Measurements from ENCODE around the gene RTN4R. TPM values are rescaled to one million over a fixed set of nuclear protein-coding genes. Genes with fewer than 3 reads are reported as not detected.

The RTN4R gene
- total RNA-seq, 4 donors from 2014 or later = 0.29 to 0.75 TPM; not detected in 2

DNA sequence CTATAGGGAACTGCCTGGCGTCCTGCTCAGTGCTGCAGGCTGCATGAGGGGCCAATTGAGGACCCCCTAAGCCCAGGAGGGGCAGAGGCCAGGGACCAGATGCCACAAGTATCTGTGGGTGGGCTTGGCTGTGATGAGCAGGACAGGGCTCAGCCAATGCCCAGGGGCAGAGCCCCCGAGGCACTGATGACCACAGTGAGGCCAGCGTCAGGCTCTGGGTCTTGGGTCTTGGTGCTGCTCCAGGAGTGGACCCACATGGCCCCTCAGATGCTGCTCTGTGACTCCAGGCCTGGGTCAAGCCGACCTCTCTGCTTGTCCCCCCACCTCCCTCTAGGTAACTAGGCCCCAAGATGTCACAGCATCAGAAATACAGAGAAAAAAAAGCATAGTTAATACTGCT is 50.6 kb downstream of the RTN4R start:
- in situ Hi-C loops (cut with MboI; ENCODE audit: low sequenced_read_pairs in 4 of 4) = no loop called here
- intact Hi-C loops (cut with DNase I; ENCODE audit: low total_unique reads) = no loop called here

DNA sequence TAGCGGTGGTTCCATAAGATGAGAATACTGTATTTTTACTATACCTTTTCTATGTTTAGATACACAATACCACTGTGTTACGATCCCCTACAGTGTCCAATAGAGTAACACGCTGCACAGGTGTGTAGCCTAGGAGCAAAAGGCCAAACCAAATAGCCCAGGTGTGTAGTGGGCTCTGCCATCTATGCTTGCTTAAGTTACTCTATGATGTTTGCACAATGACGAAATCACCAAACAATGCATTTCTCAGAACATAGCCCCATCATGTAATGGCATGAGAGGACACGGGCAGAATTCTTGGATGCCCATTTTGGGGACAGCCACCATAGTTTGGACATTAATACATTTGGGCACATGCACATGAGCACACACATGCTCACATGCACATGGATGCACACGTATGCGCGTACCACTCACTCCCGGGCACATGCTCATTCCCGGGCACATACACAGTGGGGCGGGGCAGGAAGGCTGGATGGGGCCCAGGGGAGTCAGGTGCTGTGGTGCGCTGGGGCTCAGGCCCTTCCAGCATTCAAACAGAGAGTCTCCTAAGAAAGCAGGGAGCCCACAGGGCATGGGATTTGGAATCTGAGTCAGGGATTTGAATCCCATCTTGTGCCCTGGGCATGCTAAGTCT is 51.1 kb downstream of the RTN4R start:
- DNase-seq = no peak
- Histone ChIP-seq H3K4me3 (no peak overlapping the region), H3K27me3 (no peaks in the 10 kb centered on the region), H3K9me3 (no peaks in the 10 kb centered on the region), H3K4me1 (peaks cover 3 to 15% of the 10 kb centered on the region in 2 donors), H3K36me3 (no peaks in the 10 kb centered on the region), H3K27ac (no peak overlapping the region)
- TF ChIP-seq POLR2A (IDR thresholded peaks at IDR 0.05) = no peak
- TF ChIP-seq, protein P1, sequence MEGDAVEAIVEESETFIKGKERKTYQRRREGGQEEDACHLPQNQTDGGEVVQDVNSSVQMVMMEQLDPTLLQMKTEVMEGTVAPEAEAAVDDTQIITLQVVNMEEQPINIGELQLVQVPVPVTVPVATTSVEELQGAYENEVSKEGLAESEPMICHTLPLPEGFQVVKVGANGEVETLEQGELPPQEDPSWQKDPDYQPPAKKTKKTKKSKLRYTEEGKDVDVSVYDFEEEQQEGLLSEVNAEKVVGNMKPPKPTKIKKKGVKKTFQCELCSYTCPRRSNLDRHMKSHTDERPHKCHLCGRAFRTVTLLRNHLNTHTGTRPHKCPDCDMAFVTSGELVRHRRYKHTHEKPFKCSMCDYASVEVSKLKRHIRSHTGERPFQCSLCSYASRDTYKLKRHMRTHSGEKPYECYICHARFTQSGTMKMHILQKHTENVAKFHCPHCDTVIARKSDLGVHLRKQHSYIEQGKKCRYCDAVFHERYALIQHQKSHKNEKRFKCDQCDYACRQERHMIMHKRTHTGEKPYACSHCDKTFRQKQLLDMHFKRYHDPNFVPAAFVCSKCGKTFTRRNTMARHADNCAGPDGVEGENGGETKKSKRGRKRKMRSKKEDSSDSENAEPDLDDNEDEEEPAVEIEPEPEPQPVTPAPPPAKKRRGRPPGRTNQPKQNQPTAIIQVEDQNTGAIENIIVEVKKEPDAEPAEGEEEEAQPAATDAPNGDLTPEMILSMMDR (IDR thresholded peaks at IDR 0.05 in 4 of 5, conservative IDR thresholded peaks at IDR 0.05 in 1 of 5) = no peak
- no peak for ATAC-seq
- intact Hi-C loops (cut with DNase I; ENCODE audit: low total_unique reads) = no loop called here
- in situ Hi-C loops (cut with MboI; ENCODE audit: low sequenced_read_pairs in 4 of 4) = no loop called here

More for the DNA sequence above, 50.6 kb downstream of the RTN4R start:
- DNase-seq = no peak
- ATAC-seq = no peak
- Histone ChIP-seq H3K4me3 (no peak overlapping the region), H3K36me3 (no peaks in the 10 kb centered on the region), H3K27me3 (no peaks in the 10 kb centered on the region), H3K27ac (no peak overlapping the region), H3K4me1 (peaks cover 4 to 21% of the 10 kb centered on the region in 2 donors), H3K9me3 (no peaks in the 10 kb centered on the region)
- TF ChIP-seq, protein P1 (IDR thresholded peaks at IDR 0.05 in 4 of 5, conservative IDR thresholded peaks at IDR 0.05 in 1 of 5) = no peak
- TF ChIP-seq POLR2A (IDR thresholded peaks at IDR 0.05) = no peak

DNA sequence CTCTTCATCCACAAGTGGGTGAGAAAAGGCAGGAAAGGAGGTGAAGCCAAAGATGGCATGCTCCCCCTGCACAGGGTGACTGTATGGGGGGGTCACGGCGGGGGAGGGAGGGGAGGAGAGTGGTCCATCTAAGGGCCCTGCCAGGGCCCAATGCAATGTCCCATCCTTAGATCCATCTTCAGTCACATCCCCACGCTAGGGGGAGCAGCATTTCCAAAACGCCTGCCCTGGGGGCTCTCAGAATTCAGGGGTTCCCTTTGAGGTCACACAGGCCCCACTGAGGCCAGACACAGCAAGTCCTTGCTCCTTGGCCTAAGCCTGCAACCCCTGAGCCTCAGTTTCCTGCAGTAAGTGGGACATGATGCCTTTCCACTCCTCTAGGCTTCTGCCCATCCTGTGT is 52.4 kb downstream of the RTN4R start:
- peaks cover 0 to 6% of the 10 kb centered on the region in 2 donors for H3K4me1 ChIP-seq
- no peak overlapping the region for H3K27ac ChIP-seq
- DNase-seq = no peak
- no peaks in the 10 kb centered on the region for H3K27me3 ChIP-seq
- in situ Hi-C loops (cut with MboI; ENCODE audit: low sequenced_read_pairs in 4 of 4) (no loop called here), intact Hi-C loops (cut with DNase I; ENCODE audit: low total_unique reads) (no loop called here)
- H3K36me3 ChIP-seq = no peaks in the 10 kb centered on the region
- no peak for ATAC-seq
- TF ChIP-seq POLR2A (IDR thresholded peaks at IDR 0.05) = no peak
- TF ChIP-seq, protein P1 (IDR thresholded peaks at IDR 0.05 in 4 of 5, conservative IDR thresholded peaks at IDR 0.05 in 1 of 5) = no peak
- no peak overlapping the region for H3K4me3 ChIP-seq
- no peaks in the 10 kb centered on the region for H3K9me3 ChIP-seq

DNA sequence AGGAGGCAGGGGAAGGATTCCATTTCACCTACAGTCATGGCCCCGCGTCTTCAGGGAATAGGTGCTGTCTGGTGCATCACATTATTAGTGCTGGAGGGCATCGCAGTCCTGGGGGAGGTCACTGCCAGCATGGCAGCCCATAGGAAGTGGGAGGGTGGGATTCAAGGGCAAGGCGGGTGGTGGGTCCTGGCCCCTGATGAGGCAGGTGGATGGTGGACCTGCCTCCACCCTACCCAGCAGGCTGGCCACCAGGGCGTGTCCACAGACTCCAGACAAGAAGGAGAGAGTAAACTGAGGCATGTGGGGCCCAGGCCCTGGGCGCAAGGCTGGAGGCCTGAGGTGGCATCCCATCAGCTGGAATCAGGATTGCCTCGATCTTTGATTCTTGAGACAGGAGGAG is 53.3 kb downstream of the RTN4R start:
- in situ Hi-C loops (cut with MboI; ENCODE audit: low sequenced_read_pairs in 4 of 4) = no loop called here

More for the DNA sequence above, 53.3 kb downstream of the RTN4R start:
- no peaks in the 10 kb centered on the region for H3K36me3 ChIP-seq
- no peak for ATAC-seq
- H3K4me1 ChIP-seq = no peaks in the 10 kb centered on the region
- no peaks in the 10 kb centered on the region for H3K9me3 ChIP-seq
- no peaks in the 10 kb centered on the region for H3K27me3 ChIP-seq
- TF ChIP-seq, protein P1 (IDR thresholded peaks at IDR 0.05 in 4 of 5, conservative IDR thresholded peaks at IDR 0.05 in 1 of 5) = no peak
- no peak for TF ChIP-seq POLR2A (IDR thresholded peaks at IDR 0.05)
- H3K27ac ChIP-seq = no peak overlapping the region
- intact Hi-C loops (cut with DNase I; ENCODE audit: low total_unique reads) = no loop called here
- no peak overlapping the region for H3K4me3 ChIP-seq
- DNase-seq = no peak
